C4-2B (cell line): ENCODE data around the gene FCER1G.

ENCODE experiments used
- ZFX ChIP-seq: fragments of 450-650 bp; IDR thresholded peaks from 2 replicates; pipeline ENCODE4 v1.6.1; 2017
- TF ChIP-seq, protein P1 (sequence below): fragments of 450-650 bp; conservative IDR thresholded peaks from 2 replicates; pipeline ENCODE4 v1.5.1; 2017; ENCODE audit warnings: mild to moderate bottlenecking

DNA sequence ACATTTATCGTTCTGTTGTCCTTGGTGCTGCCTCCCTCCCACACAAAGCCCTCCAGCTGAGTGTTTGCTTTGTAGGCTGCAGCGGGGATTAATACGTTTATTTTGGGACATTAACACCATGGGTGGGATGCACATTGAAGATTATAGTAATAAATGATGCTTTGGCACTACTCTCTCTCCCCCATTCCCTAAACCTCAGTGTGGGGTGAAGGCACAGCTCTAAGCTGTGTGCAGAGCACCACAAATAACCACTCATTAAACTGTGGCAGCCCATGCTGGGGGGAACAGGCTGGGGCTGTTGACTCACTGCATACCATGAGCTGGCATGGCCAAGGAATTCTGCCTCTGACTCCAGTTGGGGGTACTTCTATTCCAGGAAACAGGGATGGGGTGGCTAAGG is 51.1 kb downstream of the FCER1G start:
- TF ChIP-seq, protein P1, sequence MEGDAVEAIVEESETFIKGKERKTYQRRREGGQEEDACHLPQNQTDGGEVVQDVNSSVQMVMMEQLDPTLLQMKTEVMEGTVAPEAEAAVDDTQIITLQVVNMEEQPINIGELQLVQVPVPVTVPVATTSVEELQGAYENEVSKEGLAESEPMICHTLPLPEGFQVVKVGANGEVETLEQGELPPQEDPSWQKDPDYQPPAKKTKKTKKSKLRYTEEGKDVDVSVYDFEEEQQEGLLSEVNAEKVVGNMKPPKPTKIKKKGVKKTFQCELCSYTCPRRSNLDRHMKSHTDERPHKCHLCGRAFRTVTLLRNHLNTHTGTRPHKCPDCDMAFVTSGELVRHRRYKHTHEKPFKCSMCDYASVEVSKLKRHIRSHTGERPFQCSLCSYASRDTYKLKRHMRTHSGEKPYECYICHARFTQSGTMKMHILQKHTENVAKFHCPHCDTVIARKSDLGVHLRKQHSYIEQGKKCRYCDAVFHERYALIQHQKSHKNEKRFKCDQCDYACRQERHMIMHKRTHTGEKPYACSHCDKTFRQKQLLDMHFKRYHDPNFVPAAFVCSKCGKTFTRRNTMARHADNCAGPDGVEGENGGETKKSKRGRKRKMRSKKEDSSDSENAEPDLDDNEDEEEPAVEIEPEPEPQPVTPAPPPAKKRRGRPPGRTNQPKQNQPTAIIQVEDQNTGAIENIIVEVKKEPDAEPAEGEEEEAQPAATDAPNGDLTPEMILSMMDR: no peak
- TF ChIP-seq ZFX: no peak
